HCT116 (cell line): Measurements from ENCODE around the gene MUC13. TPM values are rescaled to one million over a fixed set of nuclear protein-coding genes. Genes with fewer than 3 reads are reported as not detected.

Experiments used
- total RNA-seq: library from RNA; stranded (reverse); gene quantifications from one replicate; pipeline ENCODE4 v1.2.1, GENCODE V29; 2021; ENCODE audit not compliant: unreplicated experiment

The MUC13 gene
- total RNA-seq, 1 experiment from 2014 or later, result 0.44 TPM

Other genes with a start within 250 kb of the MUC13 start
- 41.3 TPM for gene UMPS, start 204.3 kb downstream of the MUC13 start, total RNA-seq
- 77.8 TPM for gene ITGB5, start 47.4 kb downstream of the MUC13 start, total RNA-seq
- gene HEG1, start 121.2 kb upstream of the MUC13 start, total RNA-seq, result 2.6 TPM